ENCODE data around the gene ENOX1.

Gene ENOX1

DNA sequence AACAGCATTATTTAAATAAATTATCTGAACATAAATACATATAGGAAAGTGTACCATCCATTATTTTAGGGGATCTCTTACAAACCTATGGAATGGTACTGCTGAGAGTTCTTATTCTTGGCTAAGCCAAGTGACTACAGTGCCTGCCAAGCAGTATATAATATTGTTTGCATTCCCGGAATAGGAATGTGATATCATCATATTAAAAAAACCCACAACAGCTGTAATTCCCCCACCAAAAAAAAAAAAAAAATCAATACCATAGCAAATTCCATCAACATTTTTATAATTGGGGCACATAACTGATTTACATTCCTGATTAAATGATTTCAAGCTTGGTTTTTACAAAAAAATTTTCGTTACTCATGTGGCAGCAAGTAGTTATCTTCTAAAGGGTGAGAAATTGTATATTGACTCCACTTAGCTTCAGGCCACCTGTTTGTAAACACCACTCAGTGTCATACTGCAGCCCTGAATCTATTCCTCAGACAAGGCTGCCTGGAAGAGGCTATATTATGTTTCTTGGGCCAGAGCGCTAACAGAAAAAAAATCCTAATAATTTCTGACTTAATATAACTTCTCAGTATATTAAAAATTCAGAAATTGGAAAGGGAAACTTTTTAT is 485.3 kb downstream of the ENOX1 start:
- DNase-seq, result no peak

DNA sequence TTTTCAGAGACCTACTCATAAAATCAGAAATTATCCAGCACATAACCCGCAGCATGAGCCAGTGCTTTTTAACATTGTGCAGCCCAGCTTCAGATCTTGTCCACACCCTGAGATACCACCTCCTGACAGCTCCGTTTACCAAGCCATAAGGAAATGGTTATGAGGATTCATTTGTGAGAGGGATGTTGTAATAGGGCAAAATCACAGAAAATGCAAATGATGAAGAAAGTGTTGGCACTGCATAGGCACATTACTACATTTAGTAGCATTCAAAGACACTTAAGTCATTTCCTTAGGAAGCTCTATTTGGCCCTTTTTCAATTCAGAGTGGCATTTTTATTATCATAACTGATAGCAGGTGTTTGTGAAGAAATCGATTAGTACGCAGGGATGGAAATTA is 485.9 kb downstream of the ENOX1 start:
- no peak for DNase-seq

DNA sequence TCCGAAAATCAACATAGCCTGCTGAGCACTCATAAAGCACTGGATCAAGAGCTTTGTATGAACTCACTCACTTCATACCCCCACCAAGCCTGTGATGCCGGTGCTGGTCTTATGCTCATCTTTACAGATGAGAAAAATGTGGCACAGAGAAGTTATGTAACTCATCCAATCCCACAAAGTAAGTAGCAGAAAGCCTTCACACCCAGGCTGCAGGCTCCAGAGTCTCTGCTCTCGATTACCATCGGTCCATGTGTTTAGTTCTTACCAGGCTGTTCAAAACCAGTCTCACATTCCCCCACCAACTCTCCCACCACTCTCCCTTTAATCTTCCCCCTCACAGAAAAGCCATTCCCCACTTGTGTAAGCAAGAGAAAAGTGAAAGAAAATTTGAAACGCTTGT is 487.4 kb downstream of the ENOX1 start:
- no peak for DNase-seq

DNA sequence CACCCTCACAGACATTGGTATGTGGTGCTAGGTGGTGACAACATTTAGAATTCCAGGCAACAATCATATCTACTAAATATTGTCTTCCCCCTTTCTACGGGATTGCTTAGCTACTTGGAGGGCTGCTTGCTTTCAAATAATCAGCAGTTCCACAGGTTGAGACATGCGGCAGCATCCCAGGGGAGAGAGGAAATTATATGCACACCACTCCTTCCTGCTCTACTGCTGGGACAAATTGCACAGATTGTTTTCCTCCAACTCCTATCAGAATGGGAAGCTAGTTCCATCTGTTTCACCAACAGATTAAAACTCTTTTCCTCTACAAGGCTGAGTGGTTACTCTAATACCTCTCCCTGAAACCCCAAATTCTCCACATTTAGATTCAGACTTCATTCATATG is 488.0 kb downstream of the ENOX1 start:
- DNase-seq, result peak; percentile 16 to 17

DNA sequence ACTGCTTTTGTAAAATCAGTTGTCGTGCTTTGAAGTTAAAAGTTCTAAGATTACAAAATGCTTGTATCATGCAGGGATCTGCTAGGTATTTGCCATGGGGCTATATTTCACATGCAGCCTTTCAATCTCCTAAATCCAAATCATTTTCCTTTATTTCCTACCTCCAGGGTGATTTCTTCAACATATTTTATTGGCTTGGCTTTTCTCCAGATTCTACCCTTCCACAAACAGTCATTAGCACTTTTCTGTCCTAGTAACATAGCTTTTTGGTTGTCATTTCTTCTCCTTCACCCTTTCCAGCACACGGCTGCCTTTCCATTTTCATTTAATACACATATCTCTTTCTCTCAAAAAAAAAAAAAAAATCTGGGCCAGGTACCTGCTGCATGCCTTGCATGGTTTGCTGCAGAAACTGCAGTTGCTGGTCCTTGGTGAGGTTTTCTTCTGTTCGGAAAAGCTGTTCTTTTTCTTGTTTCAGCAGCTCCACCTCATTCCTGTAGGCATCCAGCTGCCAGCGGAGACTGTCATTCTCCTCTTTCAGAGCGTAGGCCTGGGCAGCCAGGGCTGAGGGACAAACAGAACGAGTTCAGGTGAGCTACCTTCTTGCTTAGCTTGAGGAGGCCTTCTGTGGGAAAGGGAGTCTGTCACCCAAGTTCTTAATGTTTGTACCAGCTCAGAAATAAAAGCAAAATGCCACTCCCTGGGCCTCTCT is 488.6 kb downstream of the ENOX1 start:
- no peak for DNase-seq

DNA sequence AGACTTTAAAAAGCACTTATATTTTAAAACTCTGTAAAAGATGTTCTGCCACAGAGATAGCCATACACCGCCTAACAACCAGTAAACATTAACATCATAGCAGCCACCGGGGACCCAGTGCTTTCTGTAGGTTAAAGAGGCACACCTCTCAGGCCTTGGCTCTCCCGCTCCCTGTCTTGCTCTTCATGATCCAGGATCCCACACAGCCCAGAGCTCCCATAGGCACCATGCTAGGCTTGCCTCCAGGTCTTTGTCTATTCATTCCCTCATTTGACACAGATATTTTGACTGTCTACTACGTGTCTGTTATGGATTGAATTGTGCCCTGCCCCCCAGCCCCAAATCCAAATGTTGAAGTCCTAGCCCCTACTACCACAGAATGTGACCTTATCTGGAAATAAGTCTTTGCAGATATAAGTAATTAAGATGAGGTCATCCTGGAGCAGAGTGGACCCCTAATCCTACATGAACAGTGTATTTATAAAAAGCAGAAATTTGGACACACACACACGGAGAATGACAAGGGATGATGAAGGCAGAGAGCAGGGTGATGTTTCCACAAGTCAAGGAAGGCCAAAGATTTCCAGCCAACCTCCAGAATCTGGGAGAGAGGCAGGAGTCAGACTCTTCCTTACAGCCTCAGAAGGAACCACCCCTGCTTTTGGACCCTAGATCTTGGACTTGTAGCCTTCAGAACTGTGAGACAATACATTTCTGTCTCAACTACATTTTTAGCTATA is 490.8 kb downstream of the ENOX1 start:
- DNase-seq, result no peak

DNA sequence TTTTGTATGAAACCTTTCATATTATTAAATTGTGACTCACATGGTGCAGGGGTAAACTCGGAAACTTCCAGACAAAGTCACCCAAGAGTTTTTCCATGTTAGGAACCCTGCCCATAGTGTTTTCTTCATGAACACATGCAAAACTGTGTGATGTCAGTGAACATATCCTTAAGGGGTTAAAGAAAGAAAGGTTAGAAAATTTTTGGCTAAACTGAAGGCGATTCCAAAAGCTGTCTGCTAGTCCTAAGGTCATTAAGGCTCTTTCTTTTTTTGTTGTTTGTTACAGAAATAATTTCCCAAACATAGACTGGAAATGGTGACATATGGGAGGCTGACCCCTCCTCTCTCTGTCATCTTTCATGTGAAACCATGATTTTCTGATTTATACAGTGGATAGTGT is 491.5 kb downstream of the ENOX1 start:
- DNase-seq, result no peak

DNA sequence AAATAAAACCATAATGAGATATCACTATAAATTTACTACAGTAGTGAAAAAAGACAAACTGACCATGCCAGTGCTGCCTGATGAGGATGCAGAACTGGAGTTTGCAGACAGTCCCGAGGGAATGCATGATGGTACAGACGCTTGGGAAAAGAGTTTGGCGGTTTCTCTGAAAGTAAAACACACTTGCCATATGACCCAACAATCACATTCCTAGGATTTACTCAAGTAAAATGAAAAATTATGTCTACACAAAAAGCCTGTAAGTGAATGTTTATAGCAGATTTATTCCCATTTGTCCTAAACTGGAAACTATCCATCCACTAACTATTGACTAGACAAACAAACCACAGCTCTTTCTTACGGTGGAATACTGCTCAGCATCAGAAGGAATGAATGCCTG is 492.4 kb downstream of the ENOX1 start:
- no peak for DNase-seq

DNA sequence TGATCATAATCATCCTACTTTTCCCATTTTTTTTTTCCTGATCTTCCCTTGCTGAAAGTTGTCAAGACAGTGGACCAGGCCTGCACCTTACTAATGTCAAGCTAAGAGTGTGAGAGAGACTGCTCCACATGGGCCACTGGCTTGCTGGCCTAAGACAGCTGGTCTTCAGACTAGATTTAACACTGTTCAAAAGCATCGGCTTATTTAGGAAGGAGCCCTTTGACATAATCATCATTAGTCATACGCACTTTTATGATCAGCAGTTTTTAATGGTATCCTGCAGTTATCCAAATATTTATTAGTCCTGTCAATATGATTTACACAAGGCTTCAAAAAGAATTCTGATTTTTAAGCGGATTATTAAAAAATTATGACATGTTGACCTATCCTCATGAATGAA is 492.8 kb downstream of the ENOX1 start:
- DNase-seq, result no peak

DNA sequence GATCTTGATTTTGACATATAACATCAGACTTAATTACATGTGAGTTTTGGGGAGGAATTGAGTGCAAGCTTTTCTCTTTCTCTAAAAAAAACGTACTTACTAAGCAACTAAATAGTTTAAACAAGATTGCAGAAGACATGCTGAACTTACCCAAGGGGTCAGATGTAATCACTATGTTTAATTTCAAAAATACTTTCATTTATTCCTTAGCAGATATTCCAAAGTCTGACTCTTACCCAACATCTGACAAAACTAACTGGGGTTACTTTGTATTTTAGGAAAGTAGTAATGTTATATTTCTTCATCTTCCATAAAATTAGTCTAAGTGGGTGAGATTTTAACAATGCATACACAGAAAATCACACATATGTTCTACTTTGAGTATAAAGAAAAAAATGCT is 493.2 kb downstream of the ENOX1 start:
- DNase-seq, result no peak

DNA sequence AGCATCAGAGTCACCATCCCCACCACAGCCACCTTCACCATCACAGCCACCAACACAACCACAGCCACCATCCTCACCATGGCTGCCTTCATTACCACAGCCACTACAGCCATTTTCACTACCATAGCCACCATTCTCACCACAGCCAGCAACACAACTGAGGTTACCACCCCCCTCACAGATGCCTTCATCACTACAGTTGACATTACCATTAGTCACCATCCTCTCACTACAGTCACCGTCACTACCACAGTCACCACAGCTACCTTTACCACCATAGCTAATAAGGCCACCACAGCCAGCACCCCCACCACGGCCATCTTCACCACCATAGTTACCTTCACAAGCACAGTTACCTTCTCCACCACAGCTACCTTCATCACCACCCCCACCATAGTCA is 493.8 kb downstream of the ENOX1 start:
- DNase-seq, result no peak

DNA sequence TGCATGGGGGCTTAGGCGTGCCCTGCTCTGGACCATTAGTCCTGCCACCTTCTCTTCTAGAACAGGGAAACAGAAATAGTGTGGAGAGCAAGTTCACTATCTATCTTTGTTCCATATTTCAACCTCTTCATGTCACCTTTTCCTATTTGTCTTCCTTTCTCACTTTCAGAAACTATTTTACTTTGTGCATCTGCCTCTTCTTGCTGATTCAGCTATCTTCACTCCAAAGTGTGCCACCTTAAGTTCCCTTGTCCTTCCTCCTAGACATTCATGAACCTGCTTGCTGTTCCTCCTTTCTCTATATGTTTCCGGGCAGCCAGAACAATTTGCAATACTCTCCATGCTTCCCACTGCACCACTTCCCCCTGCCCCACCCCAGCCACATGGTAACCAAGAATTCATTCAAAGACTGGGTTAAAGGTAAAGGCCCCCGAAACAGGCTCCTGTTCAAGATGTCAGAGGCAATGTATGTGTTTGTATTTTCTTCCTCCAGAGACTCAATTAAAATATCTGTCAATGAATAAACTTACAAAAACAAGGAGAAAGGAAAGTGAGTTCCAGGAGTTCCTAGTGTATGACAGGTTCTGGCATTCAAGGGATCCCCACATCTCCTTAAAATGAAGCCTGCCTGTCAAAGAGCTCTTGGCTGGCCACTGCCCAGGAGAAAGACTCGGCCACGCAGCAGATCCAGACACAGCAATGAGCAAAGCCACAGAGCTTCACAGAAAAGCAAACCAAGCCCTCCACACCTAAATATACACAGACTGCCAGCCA is 495.3 kb downstream of the ENOX1 start:
- no peak for DNase-seq

DNA sequence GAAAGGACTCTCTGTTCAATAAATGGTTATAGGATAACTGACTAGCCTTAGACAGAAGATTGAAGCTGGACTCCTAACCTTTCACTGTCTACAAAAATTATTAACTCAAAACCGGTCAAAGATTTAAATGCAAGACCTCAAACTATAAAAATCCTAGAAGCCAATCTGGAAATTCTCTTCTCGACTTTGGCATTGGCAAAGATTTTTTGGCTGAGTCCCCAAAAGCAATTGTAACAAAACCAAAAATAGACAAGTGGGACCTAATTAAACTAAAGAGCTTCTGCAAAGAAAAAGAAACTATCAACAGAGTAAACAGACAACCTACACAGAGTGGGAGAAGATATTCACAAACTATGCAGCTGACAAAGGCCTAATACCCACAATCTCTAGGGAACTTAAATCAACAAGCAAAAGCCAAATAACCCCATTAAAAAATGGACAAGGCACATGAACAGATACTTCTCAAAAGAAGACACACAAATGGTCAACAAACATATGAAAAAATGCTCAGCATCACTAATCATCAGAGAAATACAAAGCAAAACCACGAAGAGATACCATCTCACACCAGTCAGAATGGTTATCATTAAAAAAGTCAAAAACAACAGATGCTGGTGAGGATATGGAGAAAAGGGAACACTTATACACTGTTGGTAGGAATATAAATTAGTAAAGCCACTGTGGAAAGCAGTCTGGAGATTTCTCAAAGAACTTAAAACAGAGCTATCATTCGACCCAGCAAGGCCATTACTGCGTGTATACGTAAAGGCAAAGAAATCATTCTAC is 497.1 kb downstream of the ENOX1 start:
- DNase-seq, result no peak

DNA sequence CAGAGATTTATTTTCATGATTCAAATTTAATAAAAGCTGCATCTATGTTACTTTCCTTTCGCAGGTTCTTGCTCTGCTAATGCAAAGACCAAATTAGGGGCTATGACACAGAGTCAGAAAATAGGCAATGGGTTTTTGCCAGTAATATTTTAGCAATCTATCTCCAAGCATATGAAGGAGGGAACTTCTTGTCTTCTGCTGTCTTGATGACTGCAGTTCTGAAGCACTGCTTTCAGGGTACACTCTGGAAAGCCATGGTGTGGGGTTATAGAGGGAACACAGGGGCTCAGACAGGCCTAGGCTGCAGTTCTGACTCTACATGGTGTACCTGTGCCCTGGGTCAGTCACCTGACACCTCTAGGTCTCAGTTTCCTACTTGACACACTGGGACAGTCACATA is 500.0 kb downstream of the ENOX1 start:
- DNase-seq, result no peak

DNA sequence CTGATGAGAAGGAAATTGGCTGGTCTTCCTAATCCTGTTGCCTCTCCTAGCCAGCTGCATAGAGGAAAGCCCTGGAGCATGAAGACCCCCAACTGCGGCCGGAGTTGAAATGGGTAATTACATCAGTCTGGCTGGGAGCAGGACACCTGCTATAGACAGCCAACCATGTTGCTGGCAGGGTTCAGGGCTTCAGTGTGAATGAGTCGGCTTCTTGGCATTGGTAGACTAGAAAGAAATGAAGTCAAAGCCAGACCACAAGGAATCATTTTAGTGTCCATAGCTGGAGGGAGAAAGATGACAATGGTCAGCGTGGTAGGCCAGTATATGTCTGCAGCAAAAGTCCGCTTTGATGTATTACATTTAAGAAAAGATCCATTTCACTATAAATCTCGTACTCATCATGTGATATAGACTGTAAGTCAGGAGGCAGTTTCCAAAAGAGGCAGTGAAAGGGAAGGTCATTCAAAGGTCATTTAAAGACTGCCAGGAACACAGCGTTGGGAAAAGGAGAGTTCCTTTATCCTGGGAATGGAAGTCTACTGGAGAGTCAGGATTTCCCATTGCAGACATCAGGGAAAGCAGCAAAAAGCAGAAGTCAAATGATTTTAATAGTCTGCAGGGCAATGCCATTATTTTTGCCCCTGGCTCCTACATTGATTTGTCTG is 500.7 kb downstream of the ENOX1 start:
- no peak for DNase-seq

DNA sequence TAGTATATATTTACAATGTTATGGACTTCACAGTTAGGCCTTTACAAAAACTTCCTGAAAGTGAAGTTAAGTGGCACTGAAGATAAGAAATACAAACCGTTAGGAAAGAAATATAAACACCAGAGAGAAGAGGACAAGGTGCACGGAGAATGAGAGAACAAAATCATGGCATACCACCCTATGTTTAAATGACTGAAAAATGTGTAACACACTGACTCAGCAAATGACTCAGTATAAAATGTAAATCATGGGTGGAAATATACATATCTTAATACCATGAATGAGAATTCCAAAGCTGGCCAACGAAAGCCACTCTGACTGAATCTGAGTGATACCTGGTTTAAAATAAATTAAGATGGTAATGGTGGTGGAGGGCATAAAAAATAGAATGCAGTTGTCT is 502.6 kb downstream of the ENOX1 start:
- DNase-seq, result no peak

DNA sequence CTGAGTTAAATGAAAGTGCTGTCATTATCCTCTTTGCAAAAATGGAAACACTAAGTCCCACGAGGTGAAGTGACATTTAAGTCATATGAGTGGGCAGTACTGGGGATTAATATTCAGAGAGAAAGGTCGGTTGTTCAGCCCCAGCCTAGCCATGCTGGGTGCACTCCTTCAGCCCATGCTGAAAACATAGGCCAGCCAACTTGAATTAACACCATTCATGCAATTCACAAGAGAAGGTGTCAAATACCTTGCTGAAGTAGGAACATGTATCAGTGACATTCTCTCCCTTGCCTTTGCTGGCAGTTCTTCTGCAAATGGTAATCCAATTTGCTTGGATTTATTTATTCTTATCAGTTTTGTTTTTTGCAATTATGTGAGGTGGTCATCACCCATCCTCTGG is 507.1 kb downstream of the ENOX1 start:
- DNase-seq, result no peak

DNA sequence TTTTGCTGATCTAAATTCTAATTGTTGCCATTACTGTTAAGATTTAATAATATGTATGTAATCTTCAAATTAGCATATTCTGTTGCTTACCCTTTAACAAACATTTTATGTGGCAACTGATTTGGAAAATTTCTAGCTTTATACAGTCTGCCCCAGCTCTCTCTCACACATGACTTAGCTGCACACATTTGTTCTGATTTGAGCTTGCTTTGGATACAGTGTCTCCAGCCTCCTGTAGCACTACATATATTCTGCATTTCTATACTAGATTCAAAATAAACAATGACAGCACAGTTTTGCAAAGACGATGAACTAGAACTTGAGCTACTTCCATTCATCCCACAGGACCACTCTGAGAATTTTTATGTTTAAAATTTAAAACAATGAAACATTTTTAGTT is 508.6 kb downstream of the ENOX1 start:
- DNase-seq, result no peak

DNA sequence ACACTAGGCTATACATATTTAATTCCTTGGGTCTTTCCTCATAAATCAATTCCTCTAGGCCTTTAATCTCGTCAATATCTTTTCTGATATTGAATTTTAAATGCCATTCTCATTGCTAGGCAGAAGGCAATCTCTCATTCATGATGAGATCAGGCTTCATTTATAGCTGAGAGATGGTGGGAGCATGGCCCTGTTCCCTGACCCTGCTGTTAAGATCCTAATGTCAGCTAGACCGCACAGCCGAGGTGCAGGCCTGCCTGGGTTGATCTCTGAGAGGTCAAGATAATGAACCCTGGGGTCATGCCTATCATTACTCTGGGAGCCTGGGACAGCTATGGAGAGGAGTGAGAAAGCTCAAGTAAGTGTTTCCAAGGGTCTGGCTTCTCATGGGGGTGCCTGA is 509.6 kb downstream of the ENOX1 start:
- no peak for DNase-seq

DNA sequence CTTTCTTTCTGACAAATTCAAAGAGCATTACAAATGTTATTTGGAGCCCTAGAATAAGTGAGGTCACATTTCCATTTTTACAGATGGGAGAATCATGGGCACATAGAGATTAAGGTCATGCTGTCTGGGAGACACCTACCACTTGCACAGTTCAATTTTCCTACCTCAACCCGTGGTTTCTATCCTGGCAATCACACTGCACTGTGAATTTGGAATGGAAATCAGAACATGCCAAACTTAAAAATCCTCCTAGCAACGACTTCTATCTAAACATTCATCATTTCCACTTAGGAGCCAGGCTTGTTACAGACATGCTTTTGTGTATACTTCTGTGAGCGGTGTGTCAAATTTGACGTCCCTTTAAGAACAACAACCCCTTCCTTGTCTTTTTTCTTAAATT is 511.9 kb downstream of the ENOX1 start:
- DNase-seq, result peak in 1 of 2 experiments; percentile 52

DNA sequence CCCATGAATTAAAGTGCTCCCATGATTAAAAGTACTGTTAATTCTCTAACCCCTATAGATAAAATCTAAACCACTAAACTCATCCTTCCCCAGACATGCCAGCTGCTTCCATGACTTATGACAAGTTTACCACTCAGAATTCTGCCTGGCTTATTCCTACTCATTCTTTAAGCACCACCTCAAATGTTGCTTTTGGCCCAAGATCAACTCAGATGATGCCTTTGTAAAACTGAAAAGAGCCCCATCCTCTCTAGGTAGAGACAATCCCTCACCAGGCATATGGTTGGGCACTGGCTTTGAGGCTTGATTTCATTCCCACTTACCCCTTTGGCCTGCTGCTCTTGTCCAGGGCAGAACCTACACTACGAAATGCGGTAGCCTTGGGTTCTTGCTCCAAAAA is 513.4 kb downstream of the ENOX1 start:
- no peak for DNase-seq

DNA sequence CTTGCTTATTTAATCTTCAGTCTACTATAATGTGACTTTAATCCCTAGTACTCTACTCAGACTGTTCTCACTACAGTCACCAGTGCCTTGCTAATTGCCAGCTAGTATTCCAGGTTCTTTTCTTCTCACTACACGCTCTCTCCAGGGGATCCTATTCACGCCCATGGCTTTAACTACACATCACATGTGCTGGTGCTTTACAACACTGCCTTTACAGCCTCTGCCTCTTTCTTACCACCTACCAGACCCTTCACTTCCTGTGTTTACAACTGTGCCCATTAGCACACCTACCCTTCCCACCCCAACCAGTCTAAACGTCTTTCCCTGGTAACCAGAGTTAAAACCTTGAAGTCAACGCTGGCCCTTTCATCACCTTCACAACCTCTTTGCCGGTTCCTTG is 513.9 kb downstream of the ENOX1 start:
- DNase-seq, result peak in 1 of 2 experiments; percentile 9
